ENCODE measurements around the gene TAF1B.

DNA sequence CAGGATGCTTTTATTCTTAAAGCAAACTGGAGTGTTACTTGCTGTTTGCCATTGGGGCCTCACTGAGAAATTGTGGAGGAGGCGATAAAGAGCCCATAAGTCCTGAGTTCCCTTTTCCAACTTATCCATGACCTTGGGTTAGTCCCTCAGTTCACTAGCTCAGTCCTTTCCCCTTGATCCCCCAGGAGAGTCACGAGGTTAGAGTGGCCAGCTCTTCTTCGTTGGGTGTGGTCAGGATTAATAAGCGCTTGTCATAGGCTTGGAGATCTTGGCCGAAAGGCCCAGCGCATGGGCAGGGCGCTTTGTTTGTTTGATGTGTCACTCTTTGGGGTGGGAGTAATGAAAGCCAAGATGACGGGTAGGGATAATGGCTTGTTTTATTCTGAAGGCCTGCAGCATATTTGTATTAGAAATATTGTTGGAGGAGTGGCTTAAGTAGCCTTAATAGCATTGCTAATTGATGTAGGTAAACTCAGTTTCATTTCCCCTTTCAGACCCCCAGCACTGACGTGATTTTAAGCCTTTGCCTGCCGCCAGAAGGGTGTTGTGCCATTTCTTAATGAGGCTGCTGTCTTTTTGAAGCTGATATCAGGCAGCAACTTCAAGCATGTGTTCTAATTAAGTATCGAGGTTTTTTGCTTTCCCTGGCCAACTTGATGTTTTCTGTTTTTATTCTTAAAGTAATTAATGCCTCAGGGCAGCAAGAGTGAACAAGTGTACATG, 123.9 kb downstream of the TAF1B start:
- TF ChIP-seq, protein P1, sequence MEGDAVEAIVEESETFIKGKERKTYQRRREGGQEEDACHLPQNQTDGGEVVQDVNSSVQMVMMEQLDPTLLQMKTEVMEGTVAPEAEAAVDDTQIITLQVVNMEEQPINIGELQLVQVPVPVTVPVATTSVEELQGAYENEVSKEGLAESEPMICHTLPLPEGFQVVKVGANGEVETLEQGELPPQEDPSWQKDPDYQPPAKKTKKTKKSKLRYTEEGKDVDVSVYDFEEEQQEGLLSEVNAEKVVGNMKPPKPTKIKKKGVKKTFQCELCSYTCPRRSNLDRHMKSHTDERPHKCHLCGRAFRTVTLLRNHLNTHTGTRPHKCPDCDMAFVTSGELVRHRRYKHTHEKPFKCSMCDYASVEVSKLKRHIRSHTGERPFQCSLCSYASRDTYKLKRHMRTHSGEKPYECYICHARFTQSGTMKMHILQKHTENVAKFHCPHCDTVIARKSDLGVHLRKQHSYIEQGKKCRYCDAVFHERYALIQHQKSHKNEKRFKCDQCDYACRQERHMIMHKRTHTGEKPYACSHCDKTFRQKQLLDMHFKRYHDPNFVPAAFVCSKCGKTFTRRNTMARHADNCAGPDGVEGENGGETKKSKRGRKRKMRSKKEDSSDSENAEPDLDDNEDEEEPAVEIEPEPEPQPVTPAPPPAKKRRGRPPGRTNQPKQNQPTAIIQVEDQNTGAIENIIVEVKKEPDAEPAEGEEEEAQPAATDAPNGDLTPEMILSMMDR (IDR thresholded peaks at IDR 0.05): no peak
- TF ChIP-seq POLR2A (IDR thresholded peaks at IDR 0.05): no peak

Data from esophagus squamous epithelium (tissue), 4 donors.